DMS153 treated with DMSO at 0.1 percent for 48 hours (cell line): ENCODE results near the gene PPP1R12B.
"Not testable (repeated sequence)": the region's sequence is repeated elsewhere in the genome, so short reads cannot be mapped to it uniquely, and the experiment has no call there.

Source experiments
- DNase-seq: peaks from one replicate; lab custom pipeline; 2025; ENCODE audit not compliant: unreplicated experiment; lab: John Stamatoyannopoulos, UW

The PPP1R12B gene

GRCh38 chr1:202343652-202344349 is 4.7 kb upstream of the PPP1R12B start:
- DNase-seq, result peak; percentile 81

- DNase-seq, result no peak
Observed at GRCh38 chr1:202348005-202348508, 442 bp upstream of the PPP1R12B start.

- DNase-seq, result no peak
Observed at GRCh38 chr1:202349206-202349928, 868 bp downstream of the PPP1R12B start.

- no peak for DNase-seq
Observed at GRCh38 chr1:202351725-202352124, 3.2 kb downstream of the PPP1R12B start.

GRCh38 chr1:202352583-202353197 is 4.2 kb downstream of the PPP1R12B start:
- DNase-seq, result not testable (repeated sequence)

- DNase-seq, result no peak
Observed at GRCh38 chr1:202355944-202356553, 7.5 kb downstream of the PPP1R12B start.

GRCh38 chr1:202357506-202357905 is 9.0 kb downstream of the PPP1R12B start:
- DNase-seq, result no peak

- no peak for DNase-seq
Observed at GRCh38 chr1:202361224-202361623, 12.7 kb downstream of the PPP1R12B start.

- DNase-seq, result no peak
Observed at GRCh38 chr1:202361701-202362100, 13.2 kb downstream of the PPP1R12B start.

- no peak for DNase-seq
Observed at GRCh38 chr1:202362212-202362611, 13.7 kb downstream of the PPP1R12B start.

GRCh38 chr1:202365092-202365815 is 16.8 kb downstream of the PPP1R12B start:
- no peak for DNase-seq

GRCh38 chr1:202367271-202367670 is 18.8 kb downstream of the PPP1R12B start:
- no peak for DNase-seq

- DNase-seq, result not testable (repeated sequence)
Observed at GRCh38 chr1:202370906-202371305, 22.4 kb downstream of the PPP1R12B start.

GRCh38 chr1:202374099-202374498 is 25.6 kb downstream of the PPP1R12B start:
- peak; percentile 34 for DNase-seq

- DNase-seq, result not testable (repeated sequence)
Observed at GRCh38 chr1:202375175-202375574, 26.7 kb downstream of the PPP1R12B start.

GRCh38 chr1:202376247-202376646 is 27.7 kb downstream of the PPP1R12B start:
- no peak for DNase-seq

GRCh38 chr1:202379884-202380529 is 31.5 kb downstream of the PPP1R12B start:
- DNase-seq, result not testable (repeated sequence)

GRCh38 chr1:202380535-202380934 is 32.0 kb downstream of the PPP1R12B start:
- DNase-seq, result not testable (repeated sequence)

GRCh38 chr1:202381867-202382266 is 33.4 kb downstream of the PPP1R12B start:
- not testable (repeated sequence) for DNase-seq

GRCh38 chr1:202395831-202396230 is 47.3 kb downstream of the PPP1R12B start:
- not testable (repeated sequence) for DNase-seq
